ENCODE data around the gene ACOXL.
A peak's percentile ranks its signal among the peaks of the same experiment; 100 is the strongest.

The ACOXL gene

DNA sequence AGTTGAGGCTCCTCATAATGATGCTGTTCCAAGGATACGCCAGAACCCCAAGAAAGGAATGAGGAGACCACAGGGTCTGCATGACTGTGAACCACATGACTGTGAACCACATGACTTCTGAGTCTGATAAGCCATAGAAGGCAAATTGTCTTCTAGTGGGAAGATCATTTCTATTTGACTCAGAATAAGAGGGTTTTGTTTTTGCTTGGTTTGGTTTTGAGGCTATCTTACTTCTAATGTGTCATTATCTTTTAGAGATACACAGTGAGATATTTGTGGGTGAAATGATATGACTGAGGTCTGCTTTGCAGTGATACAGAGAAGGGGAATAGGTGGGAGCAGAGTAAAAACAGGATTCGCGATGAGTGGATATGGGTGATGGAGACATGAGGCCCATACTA is 359.4 kb downstream of the ACOXL start:
- DNase-seq = no peak

DNA sequence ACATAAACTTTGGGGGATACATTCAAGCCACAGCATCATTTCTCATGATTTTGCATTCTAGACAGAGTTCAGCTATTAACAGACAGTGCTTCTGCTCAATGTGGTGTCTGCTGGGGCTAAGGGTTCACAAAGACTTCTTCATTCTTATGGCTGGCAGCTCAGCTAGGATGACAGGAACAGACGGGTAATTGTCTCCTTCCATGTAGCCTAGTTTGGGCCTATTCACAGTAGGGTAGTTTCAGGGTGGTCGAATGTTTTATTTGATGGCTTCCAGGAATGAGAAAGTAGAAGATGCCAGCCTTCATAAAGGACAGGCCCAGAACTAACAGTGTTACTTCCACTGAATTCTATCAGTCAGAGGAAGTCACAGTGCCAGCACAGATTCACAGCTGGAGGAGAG is 362.3 kb downstream of the ACOXL start:
- no peak for DNase-seq

DNA sequence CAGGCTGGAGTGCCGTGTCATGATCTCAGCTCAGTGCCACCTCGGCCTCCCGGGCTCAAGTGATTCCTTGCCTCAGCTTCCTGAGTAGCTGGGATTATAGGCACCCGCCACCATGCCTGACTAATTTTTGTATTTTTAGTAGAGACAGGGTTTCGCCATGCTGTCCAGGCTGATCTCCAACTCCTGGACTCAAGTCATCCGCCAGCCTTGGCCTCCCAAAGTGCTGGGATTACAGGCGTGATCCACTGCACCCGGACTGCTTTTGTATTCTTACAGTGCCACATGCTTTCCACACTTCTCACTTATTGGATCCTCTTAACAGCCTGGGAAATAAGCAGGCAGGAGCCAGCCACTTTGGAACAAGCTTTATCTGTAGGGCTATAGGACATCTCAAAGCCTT is 363.1 kb downstream of the ACOXL start:
- no peak for DNase-seq

DNA sequence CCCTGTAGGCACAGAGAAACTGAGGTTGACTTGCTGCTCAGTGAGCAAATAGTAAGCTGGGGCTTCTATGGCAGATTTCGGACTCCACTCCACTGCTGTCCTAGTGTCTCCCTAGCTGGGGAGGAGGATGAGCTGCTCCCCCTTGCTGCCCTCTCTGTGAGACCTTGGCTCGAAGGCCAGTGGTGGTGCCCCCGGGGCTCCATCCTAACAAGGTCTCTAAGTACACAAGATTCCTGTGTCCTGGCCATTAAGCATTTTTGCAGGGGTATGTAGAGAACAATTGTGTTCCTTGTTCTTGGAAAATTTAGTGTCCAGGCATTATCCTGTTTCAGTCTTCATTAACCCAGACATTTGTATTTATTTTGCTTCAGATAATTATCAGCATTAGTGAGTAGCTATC is 367.0 kb downstream of the ACOXL start:
- DNase-seq = no peak

DNA sequence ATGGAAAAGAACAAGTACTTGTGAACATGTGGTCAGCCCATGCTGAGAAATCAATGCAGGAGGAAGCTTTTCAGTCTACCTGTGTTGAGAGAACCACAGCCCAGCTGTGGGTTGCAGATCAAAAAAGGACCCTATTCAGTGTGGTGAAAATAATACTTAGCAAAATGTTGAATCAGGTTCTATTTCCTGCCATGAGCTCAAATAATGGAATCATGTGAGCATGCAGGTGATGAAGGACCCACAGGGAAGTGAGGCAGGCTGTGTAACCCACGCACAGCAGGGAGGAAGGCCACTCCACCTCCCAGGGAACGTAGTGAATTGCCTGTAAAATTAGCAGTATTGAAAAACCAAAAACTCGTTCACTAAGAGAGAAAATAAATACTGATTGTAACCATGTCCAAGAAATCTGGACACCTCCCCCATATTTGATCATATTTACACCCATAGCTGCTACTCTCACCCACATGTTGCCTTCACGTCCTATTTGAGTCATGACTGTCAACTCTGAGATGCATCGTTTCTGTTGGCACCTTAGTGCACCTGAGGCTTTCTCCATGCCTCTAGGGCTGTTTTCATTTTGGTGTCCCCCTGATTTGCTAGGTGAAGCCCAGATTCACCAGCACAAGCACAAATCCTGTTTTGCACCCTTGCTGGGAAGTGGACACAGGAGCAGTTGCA is 367.9 kb downstream of the ACOXL start:
- DNase-seq = no peak

DNA sequence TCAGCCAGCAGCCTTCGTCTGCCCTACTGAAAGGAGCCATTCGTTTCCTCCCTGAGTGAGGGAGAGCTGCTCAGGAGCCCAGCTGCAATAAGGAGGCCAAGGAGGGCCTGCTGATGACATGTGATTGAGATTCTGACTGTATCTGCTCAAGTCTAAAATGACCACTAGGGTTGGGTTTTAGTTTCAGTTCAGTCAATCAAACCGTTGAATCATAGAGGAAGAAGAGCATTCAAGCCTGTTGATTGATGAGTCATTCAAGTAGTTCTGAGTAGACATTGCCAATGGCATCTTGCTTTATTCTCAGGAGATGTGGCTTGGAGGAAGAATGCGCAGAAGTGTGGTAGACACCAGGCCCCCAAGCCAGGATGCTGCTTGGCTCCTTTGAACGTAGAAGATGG is 368.4 kb downstream of the ACOXL start:
- DNase-seq = peak; percentile 53 to 55

DNA sequence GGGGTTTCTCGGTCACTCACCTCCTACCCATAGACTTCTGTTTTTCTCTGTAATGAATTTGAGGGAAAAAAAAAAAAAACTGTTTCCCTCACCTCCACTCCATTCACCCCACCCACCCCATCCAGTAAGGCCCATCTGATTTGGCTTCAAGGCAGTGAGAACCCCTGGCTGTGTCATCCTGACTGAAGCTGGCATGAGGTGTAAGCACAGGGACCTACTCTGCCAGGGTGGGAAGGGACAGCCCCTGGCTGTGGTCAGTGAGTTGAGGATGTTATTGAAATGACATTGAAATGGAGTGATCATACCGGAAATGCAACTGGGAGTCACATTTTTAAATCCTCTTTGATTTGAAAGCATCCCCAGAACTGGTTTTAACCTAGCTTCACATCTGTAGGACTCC is 369.2 kb downstream of the ACOXL start:
- no peak for DNase-seq

DNA sequence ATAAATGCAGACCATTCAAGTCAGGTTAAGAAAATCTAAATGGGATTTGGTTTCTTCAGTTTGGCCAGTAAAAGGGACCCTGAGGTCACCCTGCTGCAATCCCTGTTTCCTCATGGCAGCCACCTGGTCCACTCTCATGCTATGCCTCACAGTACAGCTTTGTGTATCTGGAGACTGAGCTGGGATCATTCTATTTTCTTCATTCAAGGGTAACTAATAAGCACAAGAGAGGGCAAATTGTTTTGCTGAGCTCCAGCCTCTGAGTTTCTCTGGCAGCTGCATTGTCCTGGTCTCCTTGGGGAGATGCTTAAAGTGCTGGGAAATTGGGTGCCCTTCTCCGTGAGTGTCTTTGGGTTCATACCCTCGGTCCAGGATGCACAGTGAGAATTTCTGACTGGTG is 369.8 kb downstream of the ACOXL start:
- no peak for DNase-seq

DNA sequence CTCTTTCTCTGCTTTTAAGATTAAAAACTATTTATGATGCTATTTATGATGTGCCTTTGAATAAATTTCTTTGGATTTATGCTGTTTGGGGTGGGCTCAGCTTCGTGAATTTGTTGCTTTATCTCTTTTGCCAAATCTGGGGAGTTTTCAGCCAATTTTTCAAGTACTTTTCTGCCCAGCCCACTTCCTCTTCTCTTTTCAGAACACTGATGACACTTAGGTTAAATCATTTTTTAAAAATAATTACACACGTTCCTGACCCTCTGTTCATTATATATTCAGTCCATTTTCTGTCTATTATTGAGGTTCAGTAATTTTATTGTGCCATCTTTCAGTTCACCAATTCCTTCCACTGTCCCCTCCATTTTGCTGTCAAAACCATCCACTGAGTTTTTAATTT is 373.6 kb downstream of the ACOXL start:
- DNase-seq = no peak

DNA sequence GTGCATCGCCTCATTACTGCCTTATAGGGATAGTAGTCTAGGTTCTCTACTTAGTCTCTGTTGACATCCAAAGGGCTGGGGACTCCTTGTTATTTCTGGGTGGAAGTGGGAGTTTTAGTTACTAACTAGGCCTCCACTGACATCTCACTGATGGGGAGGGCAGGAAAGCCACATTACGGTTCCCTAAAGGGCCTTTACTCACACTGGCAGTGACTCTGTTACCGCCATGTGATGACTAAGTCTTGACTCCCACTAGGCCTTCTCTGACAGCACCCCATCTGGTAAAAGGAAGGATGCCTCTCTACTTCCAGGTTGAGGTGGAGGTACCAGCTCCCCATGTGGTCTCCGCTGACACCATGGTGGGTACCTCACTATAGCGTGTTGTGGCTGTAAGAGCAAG is 374.3 kb downstream of the ACOXL start:
- DNase-seq = peak in 1 of 2 experiments; percentile 43

DNA sequence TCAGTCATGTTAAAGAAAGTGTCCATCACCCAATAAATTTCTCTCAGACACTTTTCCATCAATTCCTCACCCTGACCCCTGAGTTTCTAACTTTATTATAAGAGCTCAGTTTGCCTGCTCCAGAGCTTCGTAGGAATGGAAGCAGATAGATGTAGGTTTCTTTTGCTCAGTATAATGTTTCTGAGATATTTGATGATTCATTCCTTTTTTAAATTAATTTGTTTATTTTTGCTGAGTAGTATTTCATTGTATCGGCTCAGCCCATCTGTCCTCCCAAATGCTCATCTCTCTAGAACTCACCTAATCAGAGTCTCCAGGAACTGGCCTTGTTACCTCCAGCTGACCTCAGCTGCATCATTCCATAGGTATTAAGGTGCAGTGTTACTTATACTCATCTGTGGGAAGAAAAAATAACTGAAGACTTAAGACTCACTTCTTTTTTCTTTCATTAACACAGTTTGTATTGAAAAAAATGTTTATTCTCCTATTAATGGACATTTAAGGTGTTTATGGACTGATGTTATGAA is 376.4 kb downstream of the ACOXL start:
- no peak for DNase-seq

DNA sequence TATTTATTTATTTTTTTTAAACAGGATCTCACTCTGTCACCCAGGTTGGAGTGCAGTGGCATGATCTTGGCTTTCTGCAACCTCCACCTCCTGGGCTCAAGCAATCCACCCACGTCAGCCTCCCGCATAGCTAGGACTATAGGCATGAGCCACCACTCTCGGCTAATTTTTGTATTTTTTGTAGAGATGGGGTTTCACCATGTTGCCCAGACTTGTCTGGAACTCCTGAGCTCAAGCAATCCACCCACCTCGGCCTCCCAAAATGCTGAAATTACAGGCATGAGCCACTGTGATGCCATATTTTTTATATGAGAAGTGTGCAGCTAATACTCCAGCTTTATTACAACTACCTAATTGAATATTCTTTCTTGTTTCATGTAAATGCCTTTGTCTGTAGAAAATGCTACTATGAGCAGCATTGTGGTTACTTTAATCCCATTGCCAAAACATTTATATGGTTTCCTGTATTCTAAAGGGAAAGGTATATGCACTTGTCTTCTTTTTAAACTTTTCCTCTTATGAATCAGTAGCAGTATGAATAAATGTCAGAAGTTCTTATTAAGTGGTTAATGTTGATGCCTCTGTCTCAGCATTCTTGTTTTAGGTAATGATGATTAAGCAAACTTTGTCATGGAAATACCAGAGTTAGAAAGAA is 378.9 kb downstream of the ACOXL start:
- DNase-seq = no peak

DNA sequence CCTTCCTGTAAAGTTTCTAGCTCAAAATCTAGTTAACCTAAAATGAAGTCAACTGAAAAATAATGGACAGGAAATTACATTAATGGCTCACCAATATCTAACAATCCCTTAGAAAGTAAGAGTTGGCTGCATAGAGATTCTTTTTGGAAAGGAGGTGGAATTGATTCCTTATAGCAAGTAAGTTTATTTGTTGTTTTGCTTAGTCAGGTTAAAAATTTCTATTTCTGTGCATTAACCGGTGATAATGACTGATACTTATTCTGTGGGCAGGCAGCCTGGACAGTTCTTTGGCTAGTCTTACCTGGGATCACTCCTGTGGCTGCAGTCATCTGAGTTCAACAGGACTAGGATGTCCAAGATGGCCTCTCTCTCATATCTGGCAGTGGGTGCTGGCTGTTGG is 381.5 kb downstream of the ACOXL start:
- no peak for DNase-seq

DNA sequence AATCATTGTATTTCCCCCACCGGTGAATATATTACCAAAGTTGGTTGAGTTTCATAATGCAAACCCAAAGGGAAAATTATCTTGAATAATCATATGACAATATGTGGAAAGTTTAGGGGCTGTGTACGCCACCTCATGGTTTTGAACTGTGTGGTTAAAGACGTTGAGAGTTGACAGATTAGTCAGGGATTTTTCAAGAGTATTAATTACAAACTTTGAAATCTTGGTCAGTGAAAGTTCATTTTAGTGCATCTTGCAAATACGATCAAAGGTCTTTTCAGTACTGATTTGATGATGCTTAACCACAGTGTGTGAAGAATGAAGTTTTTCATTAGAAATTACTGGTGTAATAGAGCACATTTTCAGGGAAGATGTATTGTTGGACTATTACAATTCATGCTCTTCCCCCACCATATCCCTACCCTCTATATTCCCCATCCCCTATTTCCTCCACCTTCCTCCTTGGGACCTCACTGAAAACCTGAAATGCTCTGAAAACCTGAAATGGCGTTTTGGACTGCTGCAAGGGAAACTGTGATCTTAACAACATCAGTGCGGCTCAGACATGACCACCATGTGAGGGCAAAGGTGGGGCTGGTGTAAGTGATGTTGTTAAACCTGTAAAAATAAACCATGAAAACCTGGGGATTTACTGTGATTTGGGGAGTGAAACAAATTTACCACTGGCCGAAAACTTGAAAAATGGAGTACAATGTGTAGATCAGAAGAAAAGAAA is 383.8 kb downstream of the ACOXL start:
- DNase-seq = no peak

DNA sequence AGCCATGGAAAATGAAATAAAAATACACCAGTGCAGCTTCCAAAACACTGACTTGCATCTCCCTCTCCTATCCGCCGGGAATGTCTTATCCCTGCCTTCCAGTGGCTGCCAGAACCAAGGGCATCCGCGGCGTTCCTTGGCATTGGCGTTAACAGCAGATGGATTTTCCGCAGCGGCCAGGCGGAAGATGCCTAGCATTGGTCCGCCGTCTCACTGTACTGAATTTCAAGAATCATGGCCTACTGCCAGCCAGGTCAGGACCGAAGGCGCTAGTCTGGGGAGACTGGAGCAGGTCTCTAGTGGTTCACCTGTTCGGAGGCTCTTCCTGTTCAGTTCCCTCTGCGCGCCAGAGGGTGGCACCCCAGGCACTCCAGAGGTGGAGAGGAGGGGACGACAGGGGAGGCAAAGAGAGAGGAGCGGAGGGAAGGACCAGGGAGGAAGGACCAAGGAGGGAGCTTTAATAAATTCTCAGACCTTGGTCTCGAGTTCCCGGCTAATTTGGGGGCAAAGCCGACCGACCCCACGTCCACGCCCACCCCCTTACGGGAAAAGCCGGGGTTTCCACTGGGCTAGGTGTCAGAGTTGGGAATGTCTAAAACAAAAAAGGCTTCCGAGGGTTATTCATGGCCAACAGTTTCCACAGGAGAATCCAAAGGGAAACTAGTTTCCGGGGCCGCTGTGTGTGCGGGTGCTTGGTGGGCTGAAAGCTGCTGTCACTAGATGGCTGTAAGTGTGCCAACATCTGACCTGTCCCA is 384.6 kb downstream of the ACOXL start:
- DNase-seq = peak; percentile 79 to 80

DNA sequence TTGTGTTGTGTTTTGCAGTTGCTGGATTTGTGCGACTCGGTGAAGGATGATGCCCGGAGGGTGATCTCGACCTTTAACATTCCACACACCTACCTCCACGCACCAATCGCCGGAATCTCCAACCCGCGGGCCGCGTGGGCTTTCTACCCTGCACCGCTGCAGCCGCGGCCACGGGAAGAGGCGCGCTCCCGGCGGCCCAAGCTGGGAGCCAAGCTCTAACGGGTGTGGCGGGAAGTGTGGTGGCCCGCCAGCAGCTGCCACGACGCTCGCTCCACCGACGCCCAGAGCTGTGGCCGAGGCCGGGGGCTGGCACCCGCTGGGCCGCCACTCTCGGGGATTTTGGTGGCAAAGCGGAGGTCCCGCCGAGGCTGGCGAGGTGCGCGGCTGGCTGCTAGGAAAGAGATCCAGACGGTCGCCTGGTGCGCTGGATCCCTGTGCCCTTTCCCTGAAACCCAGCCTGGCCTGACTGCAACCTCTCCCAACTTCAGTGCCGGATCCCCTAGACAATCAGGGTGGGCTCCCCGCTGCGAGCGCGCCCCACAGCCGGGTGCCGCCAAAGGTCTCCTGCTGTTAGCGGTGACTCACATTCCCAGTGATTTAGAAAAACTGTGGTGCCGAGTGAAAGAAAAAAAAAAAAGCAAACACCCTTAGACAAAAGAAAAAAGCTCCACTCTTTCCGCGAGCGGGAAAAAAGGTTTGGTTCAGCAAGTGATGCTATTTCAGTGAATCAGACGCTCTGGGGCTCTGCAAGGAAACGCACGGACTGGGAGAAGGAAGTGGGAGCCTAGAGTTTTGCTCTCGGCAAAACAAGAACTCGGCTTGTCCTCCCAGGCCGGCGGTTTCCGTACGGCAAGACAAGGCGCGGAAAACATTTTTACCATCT is 385.5 kb downstream of the ACOXL start:
- DNase-seq = peak; percentile 67 to 69

DNA sequence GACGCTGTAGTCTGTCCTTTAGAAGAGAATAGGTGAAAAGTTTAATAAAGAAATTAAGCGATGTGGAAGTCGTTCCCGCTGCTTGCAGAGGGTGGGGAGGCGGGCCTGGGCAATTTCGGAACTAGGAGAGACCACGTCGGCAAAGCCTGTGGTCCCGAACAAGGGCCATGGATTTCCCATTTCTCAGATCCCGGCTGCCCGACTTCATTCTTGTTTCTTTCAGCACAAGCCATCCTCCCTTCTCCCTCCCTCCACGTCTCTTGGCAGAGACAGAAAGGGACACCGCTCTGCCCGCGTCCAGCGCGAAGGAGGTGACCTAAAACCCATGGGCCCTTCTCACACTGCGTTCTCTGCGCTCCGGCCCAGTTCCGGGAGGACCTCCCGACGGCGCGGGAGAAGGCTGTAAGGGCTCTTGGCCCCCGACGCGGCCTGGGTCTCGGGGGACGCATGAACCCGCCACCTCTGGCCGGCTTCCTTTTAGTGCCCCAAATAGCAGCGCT is 386.2 kb downstream of the ACOXL start:
- DNase-seq = peak in 1 of 2 experiments; percentile 65

DNA sequence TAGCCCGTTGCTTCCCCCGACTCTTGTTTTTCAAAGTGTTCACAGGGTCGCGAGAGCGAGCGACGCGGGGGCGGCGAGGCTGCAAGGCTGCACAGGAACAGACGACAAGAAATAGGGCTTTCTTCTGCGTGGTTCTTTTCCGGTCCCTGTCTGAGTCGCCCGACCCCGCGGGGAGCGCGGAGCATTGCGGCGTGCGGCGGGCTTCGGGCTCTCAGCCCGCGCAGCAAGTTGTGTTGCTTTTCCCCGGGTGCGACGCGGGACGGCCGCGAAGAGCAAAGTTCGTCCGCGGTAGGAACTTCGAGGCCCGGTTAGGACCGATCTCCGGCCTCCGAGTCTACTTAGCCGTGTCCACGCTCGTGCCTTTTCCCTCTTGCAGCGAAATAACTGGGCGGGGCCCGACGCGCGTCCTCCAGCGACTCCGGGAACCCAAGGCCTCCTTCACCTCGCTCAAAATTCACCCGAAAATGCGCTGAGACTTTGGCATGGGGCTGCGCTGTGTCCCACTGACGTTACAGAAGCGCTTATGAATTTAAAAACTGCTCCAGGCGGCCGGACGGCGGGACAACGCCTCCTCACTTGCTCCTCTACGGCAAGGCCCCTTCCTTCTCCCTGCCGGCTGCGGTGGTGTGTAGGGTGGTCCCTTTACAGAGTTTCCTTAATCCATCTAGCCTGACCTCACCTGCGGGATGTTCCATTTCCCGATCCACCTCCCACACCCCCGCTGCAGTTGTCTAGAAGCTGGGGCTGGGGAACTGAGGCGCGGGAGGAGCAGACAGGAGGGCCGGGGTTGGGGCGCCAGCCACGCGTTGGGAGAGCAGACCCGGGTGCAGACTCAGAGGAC is 386.8 kb downstream of the ACOXL start:
- DNase-seq = peak; percentile 62 to 63

DNA sequence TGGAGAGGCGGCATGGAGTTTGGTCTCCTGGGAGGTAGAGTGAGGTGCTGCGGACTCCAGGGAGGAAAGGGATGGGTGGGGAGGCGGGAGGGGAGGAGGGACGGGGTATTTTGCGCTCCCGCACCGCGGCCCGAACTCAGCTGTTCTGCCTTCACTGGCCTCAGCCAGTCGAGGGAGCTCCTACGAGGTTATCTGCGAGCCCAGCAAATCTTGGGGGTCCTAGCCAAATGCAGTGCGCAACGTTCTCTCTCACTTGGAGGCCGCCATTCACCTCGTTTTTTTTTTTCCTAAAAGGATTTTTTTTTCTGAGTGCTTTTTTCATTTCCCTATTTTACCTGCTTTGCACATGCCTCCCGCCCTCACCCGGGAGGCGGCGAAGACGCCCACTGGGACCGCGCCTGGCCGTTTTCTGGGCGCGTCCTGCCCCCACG is 387.5 kb downstream of the ACOXL start:
- peak in 1 of 2 experiments; percentile 47 for DNase-seq

DNA sequence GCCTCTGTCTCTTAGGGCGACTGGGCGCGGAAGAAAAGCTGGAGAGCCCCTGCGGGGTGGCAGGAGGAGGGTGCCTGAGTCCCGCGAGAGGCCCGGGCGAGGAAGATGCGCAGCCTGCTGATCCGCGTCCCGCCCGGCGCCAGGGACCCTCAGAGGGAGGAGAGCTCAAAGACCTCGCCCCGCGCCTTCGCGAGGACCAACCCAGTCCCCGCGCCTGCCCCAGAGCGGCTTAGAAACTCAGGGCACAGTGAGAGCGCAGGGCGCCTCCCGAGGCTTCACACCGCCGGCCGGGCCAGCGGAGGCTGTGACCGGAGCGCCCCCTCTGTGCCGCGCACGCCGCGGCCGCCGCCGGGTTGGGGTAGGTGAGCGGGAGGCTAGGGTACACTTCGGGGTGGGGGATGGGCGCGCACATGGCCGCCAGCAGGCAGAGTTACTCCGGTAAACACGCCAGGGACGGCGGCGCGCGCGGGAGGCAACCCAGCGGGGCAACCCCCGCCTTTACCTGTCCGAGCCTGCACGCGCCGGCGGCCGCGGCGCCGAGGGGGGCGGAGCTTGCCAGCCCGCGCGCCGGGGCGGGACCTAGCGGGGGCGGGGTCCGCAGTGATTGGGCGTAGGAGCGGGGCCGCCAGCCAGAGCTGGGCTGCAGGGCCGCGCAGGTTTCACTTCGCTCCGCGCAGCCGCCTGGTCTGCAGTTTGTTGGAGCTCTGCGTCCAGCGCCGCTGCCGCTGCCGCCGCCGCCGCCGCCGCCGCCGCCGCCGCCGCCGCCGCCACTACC is 388.1 kb downstream of the ACOXL start, which contains the start of gene BCL2L11:
Gene BCL2L11 (plus strand): TSS at position 662 of the 775 bp plus-strand sequence. CDS start 2,832 bp downstream, outside the sequence.
- DNase-seq = peak; percentile 92 to 95
